HTR-8/SVneo (cell line): ENCODE measurements around the gene FAM89A.
A peak's percentile ranks its signal among the peaks of the same experiment; 100 is the strongest.
"Not testable (repeated sequence)": the region's sequence is repeated elsewhere in the genome, so short reads cannot be mapped to it uniquely, and the experiment has no call there.

Experiments used
- DNase-seq: peaks from one replicate; pipeline ENCODE4 v3.0.0; 2011; ENCODE audit warnings: low spot score, mixed read lengths; ENCODE audit not compliant: insufficient read length
- FAIRE-seq: peaks from 2 replicates; lab custom pipeline; 2011; peaks lifted over from hg19 to GRCh38; lab: Jason Lieb, UNC

The FAM89A gene

DNA sequence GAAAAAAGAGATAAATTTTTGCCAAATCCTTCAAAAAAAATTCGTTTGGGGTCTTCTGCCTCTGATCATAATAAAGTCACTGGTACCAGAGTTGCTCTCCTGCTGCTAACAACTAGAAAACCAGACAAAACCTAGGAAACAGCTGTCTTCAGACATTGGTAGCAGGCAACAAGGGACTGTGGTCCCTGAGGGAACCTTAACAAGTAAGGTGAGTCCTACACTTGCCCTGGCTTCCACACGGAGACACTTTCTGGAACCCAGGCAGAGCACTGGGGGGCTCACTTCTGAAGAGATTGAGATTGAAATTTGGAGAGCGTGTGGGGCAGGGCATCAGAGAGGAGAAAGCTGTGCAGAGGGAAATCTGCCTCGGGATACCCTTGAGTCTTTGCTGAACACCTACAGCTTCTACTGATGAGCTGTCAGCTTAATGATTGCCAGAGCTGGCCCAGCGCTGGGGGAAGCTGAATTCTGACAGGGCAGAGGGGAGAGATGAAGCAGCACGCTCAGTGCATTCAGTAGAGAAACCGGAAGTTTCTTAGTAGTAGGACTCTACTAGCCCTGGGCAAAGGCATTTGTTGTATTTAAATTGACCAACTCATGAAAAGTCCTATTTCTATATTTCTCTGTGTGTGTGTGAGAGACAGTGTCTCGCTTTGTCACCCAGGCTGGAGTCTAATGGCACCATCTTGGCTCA, 18.5 kb upstream of the FAM89A start:
- FAIRE-seq: no peak
- DNase-seq: no peak

DNA sequence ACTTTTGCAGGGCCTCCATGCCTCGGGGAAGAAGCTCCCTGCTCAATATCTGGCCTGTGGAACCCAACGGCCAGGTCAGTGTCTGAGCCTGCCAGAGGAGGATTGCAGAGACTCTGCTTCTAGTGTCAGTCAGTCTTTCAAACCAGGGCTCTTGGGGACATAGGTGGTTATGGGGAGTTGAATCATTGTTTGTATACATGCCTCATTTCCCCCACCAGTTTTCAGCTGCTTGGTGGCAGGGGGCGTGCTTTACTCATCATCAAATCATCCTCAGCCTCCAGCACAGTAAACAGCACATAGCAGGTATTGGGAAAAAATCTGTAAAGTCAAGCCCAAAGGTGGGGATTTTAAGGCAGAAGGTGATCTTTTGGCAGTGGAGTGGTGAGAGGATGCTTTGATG, 17.4 kb upstream of the FAM89A start:
- no peak for DNase-seq
- no peak for FAIRE-seq

DNA sequence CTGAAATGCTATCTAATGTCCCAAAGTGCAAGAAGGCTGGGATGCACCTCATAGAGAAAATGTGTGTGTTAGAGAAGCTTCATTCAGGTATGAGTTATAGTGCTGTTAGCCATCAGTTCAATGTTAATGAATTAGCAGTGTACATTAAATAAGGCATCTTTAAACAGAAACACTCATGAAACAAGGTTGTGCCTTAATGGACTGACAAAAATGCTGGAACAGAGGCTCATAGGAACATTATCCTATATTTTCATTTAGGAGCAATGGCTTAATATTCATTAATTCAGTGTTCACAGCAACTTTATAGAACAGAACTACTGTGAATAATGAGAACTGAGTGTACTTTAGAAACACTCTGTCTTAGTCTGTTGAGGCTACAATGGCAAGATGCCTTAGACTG, 15.2 kb upstream of the FAM89A start:
- DNase-seq: no peak
- no peak for FAIRE-seq

- DNase-seq (no peak), FAIRE-seq (no peak)
Observed at GRCh38 chr1:231053493-231054162, 13.6 kb upstream of the FAM89A start.

DNA sequence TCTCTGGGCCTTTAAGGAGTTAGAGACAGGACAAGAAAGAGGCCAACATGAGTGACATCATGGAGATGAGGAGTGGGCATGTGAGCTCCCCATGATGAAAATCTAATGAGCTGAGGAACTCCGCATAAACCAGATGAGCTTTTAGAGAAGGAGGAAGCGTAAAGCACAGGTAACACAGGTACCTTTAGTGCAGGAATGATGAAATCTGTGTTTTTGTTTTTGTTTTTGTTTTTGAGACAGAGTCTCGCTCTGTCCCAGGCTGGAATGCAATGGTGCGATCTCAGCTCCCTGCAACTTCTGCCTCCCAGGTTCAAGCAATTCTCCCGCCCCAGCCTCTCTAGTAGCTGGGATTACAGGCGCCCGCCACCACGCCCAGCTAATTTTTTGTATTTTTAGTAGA, 12.7 kb upstream of the FAM89A start:
- no peak for DNase-seq
- no peak for FAIRE-seq

- not testable (repeated sequence) for FAIRE-seq, DNase-seq
Observed at GRCh38 chr1:231050932-231051331, 10.9 kb upstream of the FAM89A start.

- no peak for FAIRE-seq
Observed at GRCh38 chr1:231050395-231050794, 10.3 kb upstream of the FAM89A start.

GRCh38 chr1:231049121-231049979, 9.3 kb upstream of the FAM89A start:
- DNase-seq (no peak), FAIRE-seq (no peak)

More at GRCh38 chr1:231050395-231050794, 10.3 kb upstream of the FAM89A start:
- no peak for DNase-seq

- not testable (repeated sequence) for DNase-seq, FAIRE-seq
Observed at GRCh38 chr1:231048419-231048818, 8.4 kb upstream of the FAM89A start.

GRCh38 chr1:231047529-231047928, 7.5 kb upstream of the FAM89A start:
- not testable (repeated sequence) for DNase-seq, FAIRE-seq

DNA sequence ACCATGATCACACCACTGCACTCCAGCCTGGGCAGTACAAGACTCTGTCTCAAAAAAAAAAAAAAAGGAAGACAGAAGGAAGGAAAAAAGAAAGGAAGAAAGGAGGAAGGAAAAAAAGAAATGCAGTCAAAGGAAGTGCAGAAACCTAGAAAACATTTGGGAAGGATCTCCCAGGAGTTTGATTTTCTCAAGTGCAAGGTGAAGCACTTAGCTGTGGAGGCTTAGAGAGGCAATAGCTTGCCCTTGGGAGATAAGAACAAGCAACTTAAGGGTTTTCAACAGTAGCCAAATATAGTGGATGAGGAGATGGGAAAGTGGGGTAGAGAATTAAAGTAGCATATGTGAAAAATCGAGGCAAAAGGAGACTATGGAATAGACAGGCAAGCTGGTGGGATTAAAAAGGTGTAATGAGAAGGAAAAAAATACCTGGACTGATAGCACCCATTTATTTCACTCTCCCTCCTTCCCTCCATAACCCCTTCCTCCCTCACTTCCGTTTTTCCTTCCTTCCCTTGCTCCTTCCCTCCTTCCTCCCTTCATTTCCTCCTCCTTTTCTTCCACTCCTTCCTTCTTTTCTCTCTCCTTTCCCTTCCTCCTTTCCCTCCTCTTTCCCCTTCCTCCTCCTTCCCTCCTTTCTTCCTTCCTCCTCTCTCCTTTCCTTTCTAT, 6.8 kb upstream of the FAM89A start:
- FAIRE-seq (no peak), DNase-seq (no peak)

DNA sequence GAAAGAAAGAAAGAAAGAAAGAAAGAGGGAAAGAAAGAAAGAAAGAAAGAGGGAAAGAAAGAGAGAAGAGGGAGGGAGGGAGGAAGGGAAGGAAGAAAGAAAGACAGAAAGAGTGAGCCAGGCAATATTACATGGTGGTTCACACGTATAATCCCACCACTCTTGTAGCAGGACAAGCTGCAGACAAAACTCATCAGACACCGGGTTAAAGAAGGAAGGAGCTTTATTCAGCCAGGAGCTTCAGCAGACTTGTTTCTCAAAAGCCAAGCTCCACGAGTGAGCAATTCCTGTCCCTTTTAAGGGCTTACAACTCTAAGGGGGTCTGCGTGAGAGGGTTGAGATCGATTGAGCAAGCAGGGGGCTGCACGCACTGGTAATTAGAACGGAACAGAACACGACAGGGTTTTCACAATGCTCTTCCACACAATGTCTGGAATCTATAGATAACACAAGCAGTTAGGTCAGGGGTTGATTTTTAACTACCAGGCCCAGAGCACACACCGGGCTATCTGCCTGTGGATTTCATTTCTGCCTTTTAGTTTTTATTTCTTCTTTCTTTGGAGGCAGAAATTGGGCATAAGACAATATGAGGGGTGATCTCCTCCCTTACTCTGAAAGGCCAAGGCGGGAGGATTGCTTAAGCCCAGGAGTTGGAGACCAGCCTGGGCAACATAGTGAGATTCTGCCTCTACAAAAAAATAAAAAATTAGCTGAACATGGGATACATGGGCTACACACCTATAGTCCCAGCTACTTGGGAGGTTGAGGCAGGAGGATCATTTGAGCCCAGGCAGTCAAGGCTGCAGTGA, 6.1 kb upstream of the FAM89A start:
- not testable (repeated sequence) for FAIRE-seq, DNase-seq

GRCh38 chr1:231045286-231045685, 5.2 kb upstream of the FAM89A start:
- no peak for DNase-seq
- no peak for FAIRE-seq

GRCh38 chr1:231044588-231044987, 4.5 kb upstream of the FAM89A start:
- FAIRE-seq: no peak

DNA sequence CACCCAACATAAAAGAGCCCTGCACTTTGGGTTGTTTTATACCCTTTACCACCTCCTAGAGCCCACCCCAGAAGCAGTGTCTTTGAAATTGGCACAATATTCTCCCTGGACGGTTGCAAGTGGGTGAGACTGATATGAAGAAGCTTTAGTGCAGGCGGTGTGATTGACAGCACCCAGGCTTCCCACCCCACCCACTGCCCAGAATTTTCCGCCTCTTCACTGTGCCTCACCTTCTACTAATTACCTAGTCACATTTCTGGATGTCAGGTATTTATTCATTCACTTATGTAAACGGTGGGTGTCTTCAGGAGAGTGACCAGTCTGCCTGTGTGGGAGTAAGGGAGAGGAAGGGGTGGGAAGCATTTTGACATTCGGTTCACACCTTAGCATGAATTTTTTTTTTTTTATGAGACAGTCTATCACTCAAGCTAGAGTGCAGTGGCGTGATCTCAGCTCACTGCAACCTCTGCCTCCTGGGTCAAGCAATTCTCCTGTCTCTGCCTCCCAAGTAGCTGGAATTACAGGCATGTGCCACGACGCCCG, 1.7 kb upstream of the FAM89A start:
- DNase-seq: no peak
- no peak for FAIRE-seq

More at GRCh38 chr1:231044588-231044987, 4.5 kb upstream of the FAM89A start:
- no peak for DNase-seq

GRCh38 chr1:231040800-231041718, 1.0 kb upstream of the FAM89A start:
- no peak for FAIRE-seq
- no peak for DNase-seq

GRCh38 chr1:231039161-231040018, 664 bp downstream of the FAM89A start:
- FAIRE-seq (peak; percentile 38), DNase-seq (peak; percentile 40)
